Measurements from ENCODE around the gene CNGA2. TPM values are rescaled to one million over a fixed set of nuclear protein-coding genes. Genes with fewer than 3 reads are reported as not detected.
"Not testable (repeated sequence)": the region's sequence is repeated elsewhere in the genome, so short reads cannot be mapped to it uniquely, and the experiment has no call there.

Gene CNGA2
- total RNA-seq: not detected
- long read RNA-seq: 0 reads

- DNase-seq (ENCODE audit: low spot score): no peak
Observed at GRCh38 chrX:151734446-151734845, at the start of gene CNGA2. TSS of gene CNGA2 (plus strand) at chrX:151734746. CDS start at chrX:151738484, 3,738 bp downstream.

- DNase-seq (ENCODE audit: low spot score): peak; percentile 51
Observed at GRCh38 chrX:151687635-151688034, 46.9 kb upstream of the CNGA2 start.

DNA sequence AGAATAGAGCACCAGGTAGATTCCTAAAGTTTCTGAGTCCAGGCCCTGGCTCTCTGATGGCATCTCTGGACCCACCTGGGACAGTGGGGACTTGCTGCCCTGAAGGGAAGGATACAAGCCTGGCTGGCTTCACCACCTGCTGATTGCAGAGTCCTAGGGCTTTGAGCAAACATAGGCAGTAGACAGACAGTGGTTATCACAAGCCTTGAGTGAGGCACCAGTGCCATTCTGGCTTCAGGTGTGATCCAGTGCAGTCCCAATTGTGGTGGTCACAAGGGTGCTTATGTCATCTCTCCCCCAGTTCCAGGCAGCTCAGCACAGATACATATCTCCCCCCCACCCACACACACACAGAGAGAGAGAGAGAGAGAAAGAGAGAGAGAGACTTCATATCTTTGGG lies 45.9 kb upstream of the CNGA2 start:
- DNase-seq (ENCODE audit: low spot score): no peak

DNA sequence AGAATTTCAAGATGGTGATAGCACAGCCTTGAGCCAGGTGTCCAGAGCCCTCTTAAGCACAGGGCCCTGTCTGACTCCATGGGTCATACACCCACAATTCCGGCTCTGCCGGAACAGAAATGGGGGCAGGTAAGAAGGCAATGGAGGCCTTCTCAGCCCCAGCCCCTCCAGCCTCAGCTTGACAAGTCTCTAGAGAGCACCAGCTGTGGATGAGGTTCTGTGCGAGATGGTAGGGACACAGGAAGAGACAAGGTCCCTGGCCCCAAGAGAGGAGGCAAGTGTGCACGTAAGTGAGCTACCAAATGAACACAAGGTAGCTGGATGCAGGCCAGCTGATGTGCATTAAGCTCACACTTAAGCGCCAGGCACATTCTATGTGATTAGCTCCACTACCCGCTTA lies 41.7 kb upstream of the CNGA2 start:
- peak; percentile 78 for DNase-seq (ENCODE audit: low spot score)

DNA sequence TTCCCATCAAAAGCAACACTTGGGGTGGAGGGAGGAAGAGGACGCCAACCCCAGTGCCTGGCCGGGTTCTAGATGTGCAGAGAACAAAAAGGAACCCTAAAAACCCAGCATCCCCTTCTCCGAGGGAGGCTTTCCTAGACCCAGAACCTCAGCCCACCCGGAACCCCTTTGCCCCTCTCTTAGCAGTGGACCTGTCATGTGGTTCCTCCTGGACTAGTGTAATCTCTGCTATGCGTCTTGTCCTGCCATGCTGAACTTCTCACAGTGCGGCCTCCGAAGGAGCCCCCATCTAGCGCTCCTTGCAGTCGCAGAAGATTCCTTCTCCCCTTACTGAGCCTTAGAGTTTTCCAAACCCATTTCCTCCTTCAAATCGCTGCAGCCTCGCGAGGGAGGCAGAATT lies 40.4 kb upstream of the CNGA2 start:
- no peak for DNase-seq (ENCODE audit: low spot score)

- DNase-seq (ENCODE audit: low spot score): peak; percentile 88
Observed at GRCh38 chrX:151694661-151695582, 39.6 kb upstream of the CNGA2 start, which contains the start of gene PRRG3. TSS of gene PRRG3 (plus strand) at chrX:151695458. CDS start at chrX:151698815, 3,357 bp downstream.

GRCh38 chrX:151695583-151696340 lies 38.8 kb upstream of the CNGA2 start:
- peak; percentile 45 for DNase-seq (ENCODE audit: low spot score)

DNA sequence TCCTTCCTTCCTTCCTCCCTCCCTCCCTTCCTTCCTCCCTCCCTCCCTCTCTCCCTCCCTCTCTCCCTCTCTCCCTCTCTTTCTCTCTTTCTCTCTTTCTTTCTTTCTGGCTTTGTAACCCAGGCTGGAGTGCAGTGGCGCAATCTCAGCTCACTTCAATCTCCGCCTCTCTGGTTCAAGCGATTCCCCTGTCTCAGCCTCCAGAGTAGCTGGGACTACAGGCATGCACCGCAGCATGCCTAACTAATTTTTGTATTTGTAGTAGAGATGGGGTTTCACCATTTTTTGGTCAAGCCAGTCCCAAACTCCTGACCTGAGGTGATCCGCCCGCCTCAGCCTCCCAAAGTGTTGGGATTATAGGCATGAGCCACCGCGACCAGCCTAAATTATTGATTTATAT lies 37.5 kb upstream of the CNGA2 start:
- DNase-seq (ENCODE audit: low spot score): not testable (repeated sequence)

DNA sequence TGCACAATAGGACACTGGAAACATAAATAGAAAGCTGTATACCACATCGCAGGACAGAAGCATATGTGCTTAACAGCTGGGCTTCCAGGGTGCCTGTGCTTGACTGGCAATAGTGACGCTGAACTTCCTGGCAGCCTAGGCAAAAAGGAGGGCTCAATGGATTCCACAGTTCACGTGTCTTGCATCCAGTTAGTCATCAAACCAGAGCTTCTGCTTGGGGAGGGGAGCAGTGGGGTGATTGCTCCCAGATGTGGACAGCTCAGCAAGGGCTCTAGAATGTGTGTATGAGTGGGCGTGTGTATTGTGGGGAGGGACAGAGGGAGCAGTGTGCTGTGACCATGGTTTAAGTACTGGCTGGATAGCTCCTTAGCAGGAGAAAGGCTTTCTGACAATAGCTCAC lies 37.0 kb upstream of the CNGA2 start:
- DNase-seq (ENCODE audit: low spot score): no peak

DNA sequence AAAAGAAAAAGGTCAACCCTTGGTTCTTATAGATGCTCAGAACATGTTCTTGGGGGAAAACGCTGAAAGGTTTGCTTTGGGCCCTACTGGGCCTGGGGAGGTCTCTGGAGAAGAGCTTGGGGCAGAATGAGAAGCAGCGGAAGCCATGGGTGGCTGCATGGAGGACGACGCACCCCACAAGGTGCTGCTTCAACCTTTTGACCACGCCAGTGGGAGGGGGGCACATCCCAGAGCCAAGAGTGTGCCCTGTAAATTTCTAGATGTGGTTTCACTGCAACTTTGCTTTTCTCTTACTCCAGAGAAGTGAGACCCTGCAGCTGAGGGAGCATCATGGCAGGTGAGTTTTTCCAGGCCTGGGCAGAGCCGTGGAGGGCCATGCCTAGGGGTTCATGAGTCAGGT lies 36.1 kb upstream of the CNGA2 start:
- peak; percentile 51 for DNase-seq (ENCODE audit: low spot score)

GRCh38 chrX:151699746-151700145 lies 34.8 kb upstream of the CNGA2 start:
- DNase-seq (ENCODE audit: low spot score): peak; percentile 80

- peak; percentile 77 for DNase-seq (ENCODE audit: low spot score)
Observed at GRCh38 chrX:151700581-151700980, 34.0 kb upstream of the CNGA2 start.

DNA sequence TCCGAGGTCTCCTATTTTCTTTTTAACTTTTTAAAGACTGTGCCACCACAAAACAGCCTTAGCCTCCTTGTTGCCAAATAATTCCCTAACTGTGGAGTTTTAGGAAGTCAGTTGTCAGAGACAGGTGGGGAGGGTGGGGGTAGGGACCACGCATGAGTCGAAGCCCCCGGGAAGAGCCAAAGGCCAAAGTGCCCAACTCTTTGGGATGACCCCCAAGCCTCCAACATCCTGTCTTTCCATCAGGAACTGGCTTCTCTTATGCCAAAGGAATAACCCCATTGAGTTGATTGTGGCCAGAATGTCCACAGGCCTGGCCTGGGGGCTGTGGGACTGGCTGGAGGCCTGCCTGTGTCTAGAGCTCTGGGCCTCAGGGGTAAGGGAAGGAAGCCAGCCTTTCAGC lies 33.5 kb upstream of the CNGA2 start:
- DNase-seq (ENCODE audit: low spot score): no peak

DNA sequence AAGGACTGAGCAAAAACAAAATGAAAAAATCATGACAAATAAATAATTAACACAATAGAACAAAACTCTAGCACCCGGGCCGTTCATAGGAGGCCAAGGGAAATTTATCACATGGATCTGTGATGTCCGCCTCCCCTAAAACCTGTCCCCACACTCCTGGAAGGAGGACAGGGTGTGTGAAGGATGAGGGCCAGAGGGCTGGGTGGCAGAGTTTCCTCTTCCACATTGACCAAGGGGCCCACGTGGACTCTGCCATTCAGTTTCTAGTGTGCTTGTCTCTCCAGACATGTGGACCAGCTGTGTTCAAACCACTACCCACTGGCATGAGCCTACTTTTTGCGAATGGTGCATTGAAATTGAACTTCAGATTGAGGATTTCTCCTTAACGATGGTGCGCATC lies 33.0 kb upstream of the CNGA2 start:
- DNase-seq (ENCODE audit: low spot score): no peak

DNA sequence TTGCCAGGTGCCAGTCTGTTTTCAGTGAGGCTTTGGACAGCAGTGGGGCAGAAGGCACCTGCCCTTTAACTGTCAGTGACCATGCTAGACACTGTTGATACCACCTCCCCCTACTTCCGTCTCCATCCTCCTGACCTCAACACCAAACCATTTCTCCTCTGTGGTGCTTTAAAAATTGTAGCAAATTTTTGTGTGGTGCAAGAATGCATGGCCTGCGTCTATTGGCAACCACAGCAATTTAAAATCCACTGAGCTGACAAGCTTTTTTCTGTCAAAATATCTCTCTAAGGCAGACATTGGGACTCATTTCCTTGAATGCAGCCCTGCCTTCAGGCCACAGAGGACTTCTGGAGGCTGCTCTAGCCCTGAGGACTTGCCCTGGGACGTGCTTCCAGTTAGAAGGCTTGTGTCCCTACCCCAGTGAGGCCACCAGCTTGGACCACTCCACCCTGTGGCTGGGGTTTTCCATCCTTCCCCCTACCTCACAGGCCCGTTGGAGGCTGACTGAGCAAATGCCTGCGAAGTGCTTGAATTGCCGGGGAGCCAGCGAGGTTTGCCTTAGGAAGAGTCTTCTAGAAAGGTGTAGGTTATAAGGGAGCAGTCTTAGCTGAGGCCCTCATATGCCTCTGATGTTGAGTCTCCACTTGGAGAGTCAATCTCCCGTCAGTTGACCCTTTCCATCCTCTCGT lies 32.4 kb upstream of the CNGA2 start:
- peak; percentile 49 for DNase-seq (ENCODE audit: low spot score)

DNA sequence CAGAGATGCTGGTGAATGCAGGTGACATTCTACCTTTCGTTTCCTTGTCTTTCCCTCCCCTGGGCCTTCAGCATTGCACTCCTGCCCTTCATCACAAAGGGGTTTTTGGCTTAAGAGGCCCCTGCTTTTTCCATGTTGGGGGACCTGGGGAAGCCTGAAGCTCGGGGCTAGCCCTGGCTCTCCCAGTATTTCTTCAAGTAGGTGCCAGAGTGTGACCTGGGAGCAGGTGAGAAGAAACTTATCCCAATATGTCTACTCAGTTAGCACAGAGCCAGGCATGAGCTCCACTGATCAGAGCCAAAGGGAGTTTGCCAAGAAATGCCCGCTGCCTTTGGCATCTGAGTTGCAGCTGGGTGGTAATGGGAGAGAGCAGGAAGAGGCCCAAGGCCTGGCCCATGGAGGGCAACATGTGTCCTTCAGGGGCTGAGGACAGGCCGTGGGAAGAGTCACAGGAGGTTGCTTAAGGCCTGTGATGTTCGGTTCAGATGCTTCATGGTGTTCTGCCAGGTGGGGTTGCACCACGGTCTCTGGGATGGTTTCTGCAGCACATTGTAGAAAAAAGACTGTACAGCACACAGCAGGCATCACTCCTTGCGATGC lies 31.7 kb upstream of the CNGA2 start:
- DNase-seq (ENCODE audit: low spot score): peak; percentile 49

GRCh38 chrX:151703487-151703886 lies 31.1 kb upstream of the CNGA2 start:
- DNase-seq (ENCODE audit: low spot score): peak; percentile 79

GRCh38 chrX:151704041-151704663 lies 30.4 kb upstream of the CNGA2 start:
- peak; percentile 76 for DNase-seq (ENCODE audit: low spot score)

DNA sequence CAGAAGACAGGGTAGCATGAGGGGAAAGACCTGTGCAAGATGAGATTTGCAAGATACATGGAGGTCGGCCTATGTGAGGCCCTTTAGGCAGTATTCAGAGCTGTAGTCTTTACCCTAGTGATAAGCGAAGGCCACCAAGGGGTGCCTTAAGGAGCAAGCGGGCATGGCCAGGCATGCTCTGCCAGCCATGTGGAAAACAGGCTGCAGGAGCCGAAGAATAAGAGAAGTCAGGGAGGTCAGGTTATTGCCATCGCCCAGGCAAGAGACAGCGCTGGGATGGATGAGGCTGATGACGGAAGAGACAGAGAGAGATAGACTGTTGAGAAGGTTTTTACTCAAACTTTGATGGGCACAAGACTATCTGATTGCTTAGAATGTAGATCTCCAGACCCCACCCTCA lies 25.7 kb upstream of the CNGA2 start:
- no peak for DNase-seq (ENCODE audit: low spot score)

DNA sequence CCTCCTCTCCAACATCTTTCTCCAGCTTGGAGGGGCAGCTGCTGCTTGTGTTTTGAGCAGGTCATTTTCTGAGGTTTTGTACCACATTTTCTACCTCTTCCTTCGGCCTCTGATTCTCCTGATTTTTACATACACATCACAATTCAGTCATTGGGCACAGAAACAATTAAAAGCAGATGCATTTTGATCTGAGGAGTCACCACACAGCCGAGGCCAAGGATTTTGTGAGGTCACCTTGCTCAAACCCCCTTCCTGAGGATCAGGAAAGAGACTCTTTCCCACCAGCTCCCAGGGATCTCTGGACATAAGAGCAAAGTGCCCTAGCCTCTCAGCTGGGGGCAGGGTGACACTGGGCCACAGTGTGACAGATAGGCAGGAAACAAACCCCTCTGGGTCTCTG lies 24.1 kb upstream of the CNGA2 start:
- no peak for DNase-seq (ENCODE audit: low spot score)

- DNase-seq (ENCODE audit: low spot score): peak; percentile 64
Observed at GRCh38 chrX:151711154-151711553, 23.4 kb upstream of the CNGA2 start.

Measured in mesenteric fat pad (tissue), 1 donor.